PFSK-1 (cell line): ENCODE results near the gene GNS. TPM values are rescaled to one million over a fixed set of nuclear protein-coding genes. Genes with fewer than 3 reads are reported as not detected.

ENCODE experiments used
- FOXP2 ChIP-seq: optimal IDR thresholded peaks from 2 replicates; pipeline ENCODE3; 2011; ENCODE audit warnings: borderline replicate concordance, control low read depth, inconsistent platforms; ENCODE audit not compliant: insufficient read depth; ENCODE audit errors: extremely low read length, extremely low read depth
- POLR2AphosphoS5 ChIP-seq: IDR thresholded peaks from 2 replicates; pipeline ENCODE4 v1.6.1; 2012; ENCODE audit warnings: low read depth, mild to moderate bottlenecking, control low read depth, low read length, moderate library complexity
- SIN3A ChIP-seq: IDR thresholded peaks from 2 replicates; pipeline ENCODE4 v1.6.1; 2012; ENCODE audit warnings: mild to moderate bottlenecking, low read length, moderate library complexity, borderline replicate concordance; ENCODE audit not compliant: insufficient read depth
- TAF1 ChIP-seq: IDR thresholded peaks from 2 replicates; pipeline ENCODE4 v1.6.1; 2012; ENCODE audit warnings: low read length, control low read depth, borderline replicate concordance; ENCODE audit not compliant: insufficient read depth
- polyA plus RNA-seq: library from polyadenylated mRNA; unstranded; fragments of >200 nt; gene quantifications from one replicate; pipeline ENCODE4 v1.2.1, GENCODE V29; 2012; ENCODE audit warnings: low read depth, missing spikeins; ENCODE audit not compliant: insufficient read length
- TF ChIP-seq, protein P1 (sequence below), 2 experiments: IDR thresholded peaks; 2 replicates each; pipeline versions ENCODE4 v1.6.1 to v1.8.0; 2011 to 2012; ENCODE audit warnings: low read depth in 2 of 2, low read length in 2 of 2, control low read depth in 1 of 2, inconsistent platforms in 1 of 2, mild to moderate bottlenecking in 1 of 2, moderate library complexity in 1 of 2; ENCODE audit not compliant: insufficient read depth in 1 of 2

GNS gene
- polyA plus RNA-seq, result 52.0 TPM

DNA sequence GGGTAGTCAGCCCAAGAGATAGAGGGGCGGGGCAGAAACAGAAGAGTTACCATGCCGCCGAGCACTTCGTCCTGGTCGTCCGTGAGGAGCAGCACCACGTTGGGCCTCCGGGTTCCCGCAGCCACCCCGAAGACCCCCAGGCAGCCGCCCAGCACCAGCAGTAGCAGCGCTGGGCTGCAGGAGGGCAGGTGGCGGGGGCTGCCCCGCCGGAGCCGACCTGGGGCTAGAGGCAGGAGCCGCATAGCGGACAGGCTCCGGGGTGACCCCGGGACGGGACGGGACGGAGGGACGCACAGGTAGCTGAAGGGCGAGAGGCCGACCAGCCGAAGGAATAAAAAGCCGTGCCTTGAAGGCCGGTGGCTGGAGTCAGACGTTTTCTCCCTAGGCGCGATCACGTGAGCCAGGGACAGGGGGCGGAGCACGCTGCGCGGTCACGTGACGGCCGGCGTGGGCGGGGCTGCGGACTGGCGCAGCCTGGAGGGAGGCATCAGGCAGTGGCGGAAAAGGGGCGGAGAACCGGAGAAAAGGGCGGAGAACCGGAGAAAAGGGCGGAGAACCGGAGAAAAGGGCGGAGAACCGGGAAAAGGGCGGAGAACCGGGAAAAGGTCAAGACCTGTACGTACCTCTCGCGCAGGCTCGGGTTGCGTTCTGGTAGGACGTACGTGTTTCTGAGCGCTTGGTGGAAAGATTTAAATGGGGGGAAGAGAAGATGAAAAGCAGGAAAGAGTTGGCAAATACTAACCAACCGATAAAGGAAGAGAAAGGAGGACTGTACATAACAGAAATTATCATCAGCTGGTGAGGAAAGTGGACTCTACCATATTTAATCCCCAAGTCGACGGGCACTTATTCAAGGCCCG lies at the start of gene GNS:
Gene GNS (minus strand): TSS at position 372 of the 860 bp plus-strand sequence. CDS start 130 bp downstream, at position 242.
- peak; percentile 51; the same call in 1 of the 2 replicates for TF ChIP-seq TAF1
- TF ChIP-seq FOXP2, result peak; percentile 74
- TF ChIP-seq POLR2AphosphoS5, result peak; percentile 79
- TF ChIP-seq SIN3A, result peak; percentile 29
- TF ChIP-seq, protein P1, sequence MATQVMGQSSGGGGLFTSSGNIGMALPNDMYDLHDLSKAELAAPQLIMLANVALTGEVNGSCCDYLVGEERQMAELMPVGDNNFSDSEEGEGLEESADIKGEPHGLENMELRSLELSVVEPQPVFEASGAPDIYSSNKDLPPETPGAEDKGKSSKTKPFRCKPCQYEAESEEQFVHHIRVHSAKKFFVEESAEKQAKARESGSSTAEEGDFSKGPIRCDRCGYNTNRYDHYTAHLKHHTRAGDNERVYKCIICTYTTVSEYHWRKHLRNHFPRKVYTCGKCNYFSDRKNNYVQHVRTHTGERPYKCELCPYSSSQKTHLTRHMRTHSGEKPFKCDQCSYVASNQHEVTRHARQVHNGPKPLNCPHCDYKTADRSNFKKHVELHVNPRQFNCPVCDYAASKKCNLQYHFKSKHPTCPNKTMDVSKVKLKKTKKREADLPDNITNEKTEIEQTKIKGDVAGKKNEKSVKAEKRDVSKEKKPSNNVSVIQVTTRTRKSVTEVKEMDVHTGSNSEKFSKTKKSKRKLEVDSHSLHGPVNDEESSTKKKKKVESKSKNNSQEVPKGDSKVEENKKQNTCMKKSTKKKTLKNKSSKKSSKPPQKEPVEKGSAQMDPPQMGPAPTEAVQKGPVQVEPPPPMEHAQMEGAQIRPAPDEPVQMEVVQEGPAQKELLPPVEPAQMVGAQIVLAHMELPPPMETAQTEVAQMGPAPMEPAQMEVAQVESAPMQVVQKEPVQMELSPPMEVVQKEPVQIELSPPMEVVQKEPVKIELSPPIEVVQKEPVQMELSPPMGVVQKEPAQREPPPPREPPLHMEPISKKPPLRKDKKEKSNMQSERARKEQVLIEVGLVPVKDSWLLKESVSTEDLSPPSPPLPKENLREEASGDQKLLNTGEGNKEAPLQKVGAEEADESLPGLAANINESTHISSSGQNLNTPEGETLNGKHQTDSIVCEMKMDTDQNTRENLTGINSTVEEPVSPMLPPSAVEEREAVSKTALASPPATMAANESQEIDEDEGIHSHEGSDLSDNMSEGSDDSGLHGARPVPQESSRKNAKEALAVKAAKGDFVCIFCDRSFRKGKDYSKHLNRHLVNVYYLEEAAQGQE (IDR thresholded peaks at IDR 0.05; ENCODE audit: insufficient read depth in 1 of 2, low read depth in 2 of 2, low read length in 2 of 2), result 0 out of 4 replicates have a peak, but pooled peaks of 1 of the 2 experiments have one; percentile 31

DNA sequence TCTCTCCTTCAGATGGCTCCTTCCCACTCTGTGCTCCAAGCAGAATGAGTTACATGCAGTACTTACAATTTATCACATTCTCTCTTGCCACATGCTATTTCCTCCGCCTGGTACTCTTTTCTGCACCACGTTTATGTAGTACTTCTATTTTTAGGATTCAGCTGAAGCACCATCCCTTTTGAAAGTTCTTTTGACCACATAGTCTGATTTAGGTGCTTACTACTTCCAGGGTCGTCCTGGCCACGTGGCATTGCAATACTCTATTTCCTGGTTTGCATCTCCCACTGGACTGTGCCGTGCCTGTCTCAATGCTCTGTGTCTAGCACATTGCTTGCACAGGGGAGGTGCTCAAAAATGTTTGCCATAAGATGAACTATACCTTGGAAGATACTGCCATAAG lies 48.9 kb upstream of the GNS start:
- TF ChIP-seq FOXP2 (no peak), SIN3A (no peak), TAF1 (no peak), POLR2AphosphoS5 (no peak)
- TF ChIP-seq, protein P1 (IDR thresholded peaks at IDR 0.05; ENCODE audit: insufficient read depth in 1 of 2, low read depth in 2 of 2, low read length in 2 of 2), result no peak

DNA sequence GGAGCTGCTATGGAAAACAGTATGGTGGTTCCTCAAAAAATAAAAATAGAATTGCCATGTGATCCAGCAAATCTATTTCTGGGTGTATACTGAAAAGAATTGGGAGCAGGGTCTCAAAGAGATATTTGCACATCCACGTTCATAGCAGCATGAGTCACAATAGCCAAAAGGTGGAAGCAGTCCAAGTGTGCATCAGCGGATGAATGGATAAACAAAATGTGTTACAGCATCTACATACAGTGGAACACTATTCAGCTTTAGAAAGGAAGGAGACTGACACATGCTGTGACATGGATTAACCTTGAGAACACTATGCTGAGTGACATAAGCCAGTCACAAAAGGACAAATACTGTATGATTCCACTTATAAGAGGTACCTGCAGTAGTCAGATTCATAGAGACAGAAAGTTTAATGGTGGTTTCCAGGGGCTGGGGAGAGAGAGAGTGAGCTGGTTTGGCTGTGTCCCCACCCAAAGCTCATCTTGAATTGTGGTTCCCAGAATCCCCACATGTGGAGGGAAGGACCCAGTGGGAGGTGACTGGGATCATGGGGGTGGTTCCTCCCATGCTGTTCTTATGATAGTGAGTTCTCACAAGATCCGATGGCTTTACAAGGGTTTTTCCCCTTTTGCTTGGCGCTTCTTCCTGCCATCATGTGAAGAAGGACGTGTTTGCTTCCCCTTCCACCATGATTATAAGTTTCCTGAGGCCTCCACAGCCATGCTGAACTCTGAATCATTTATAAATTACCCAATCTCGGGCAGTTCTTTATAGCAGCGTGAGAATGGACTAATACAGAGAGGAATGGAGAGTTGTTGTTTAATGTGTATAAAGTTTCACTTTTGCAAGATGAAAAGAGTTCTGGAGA lies 47.6 kb upstream of the GNS start:
- TF ChIP-seq FOXP2, result no peak
- no peak for TF ChIP-seq TAF1
- TF ChIP-seq, protein P1 (IDR thresholded peaks at IDR 0.05; ENCODE audit: insufficient read depth in 1 of 2, low read depth in 2 of 2, low read length in 2 of 2), result no peak
- no peak for TF ChIP-seq SIN3A
- no peak for TF ChIP-seq POLR2AphosphoS5

DNA sequence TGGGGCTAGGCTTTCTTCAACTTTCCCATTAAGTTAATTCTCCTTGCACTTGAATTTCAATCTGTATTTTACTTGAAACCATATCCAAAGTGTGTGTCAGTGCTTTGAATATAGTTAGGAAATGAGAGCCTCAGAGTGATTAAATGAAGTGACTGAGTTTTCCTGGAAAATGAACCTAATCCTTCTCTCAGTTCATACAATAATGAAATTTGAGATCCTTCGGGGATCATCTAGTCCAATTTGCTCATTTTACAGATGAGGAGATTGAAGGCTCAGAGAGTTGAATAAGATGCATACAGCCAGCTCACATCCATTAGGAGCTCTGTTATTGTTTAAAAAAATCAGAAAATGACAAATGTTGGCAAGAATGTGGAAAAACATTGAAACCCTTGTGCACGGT lies 47.0 kb upstream of the GNS start:
- TF ChIP-seq POLR2AphosphoS5, result no peak
- TF ChIP-seq FOXP2, result no peak

DNA sequence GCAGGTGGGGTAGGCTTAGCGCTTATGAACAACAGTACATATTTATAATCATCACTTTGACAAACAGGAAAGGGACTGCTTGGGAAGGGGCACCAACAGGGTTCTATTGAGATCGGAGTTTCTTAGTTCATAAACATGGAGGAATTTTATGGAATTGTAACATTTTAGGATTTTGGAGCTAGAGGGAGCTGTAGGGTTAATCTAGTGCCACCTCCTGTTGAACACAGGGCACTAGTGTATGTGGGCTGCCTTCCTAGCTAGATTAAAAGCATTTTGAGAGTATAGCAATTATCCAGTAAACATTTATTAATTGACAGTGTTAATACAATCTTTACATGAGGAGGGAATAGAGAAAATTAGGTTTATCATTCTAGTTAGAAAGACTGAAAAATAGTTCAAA lies 42.2 kb upstream of the GNS start:
- TF ChIP-seq, protein P1 (IDR thresholded peaks at IDR 0.05; ENCODE audit: insufficient read depth in 1 of 2, low read depth in 2 of 2, low read length in 2 of 2), result no peak
- TF ChIP-seq FOXP2 (no peak), SIN3A (no peak), TAF1 (no peak), POLR2AphosphoS5 (no peak)
